Sigmoid colon (tissue), 7 donors: Measurements from ENCODE around the gene ATP1B1. TPM values are rescaled to one million over a fixed set of nuclear protein-coding genes. Genes with fewer than 3 reads are reported as not detected.

Experiments
- DNase-seq: peaks from one replicate; pipeline ENCODE4 v3.0.0-alpha.2; 2019
- H3K27ac ChIP-seq, 4 donors: fragments of 200-600 bp; sonication (generic); one replicate each; pipeline ENCODE4 v1.5.1; 2016 to 2019; ENCODE audit warnings: mild to moderate bottlenecking in 1 of 4
- H3K27me3 ChIP-seq, 3 donors: fragments of 200-600 bp; sonication (generic); one replicate each; pipeline ENCODE4 v1.5.1; 2019; ENCODE audit warnings: mild to moderate bottlenecking in 1 of 3
- H3K36me3 ChIP-seq, 4 donors: fragments of 200-600 bp; sonication (generic); one replicate each; pipeline ENCODE4 v1.5.1; 2016 to 2019
- H3K4me1 ChIP-seq, 4 donors: fragments of 200-600 bp; sonication (generic); one replicate each; pipeline ENCODE4 v1.5.1; 2017 to 2019
- H3K4me3 ChIP-seq, 4 donors: fragments of 200-600 bp; sonication (generic); one replicate each; pipeline ENCODE4 v1.5.1; 2017 to 2019; ENCODE audit warnings: mild to moderate bottlenecking in 2 of 4, moderate library complexity in 1 of 4
- H3K9me3 ChIP-seq, 4 donors: fragments of 200-600 bp in 3 of 4; sonication (generic) in 3 of 4; one replicate each; pipeline versions ENCODE4 v1.5.1 to v1.6.1; 2013 to 2019
- CTCF ChIP-seq, 4 experiments: fragments of 450-650 bp in 3 of 4; fragments of 200-600 bp in 1 of 4; IDR thresholded peaks; one replicate each; pipeline ENCODE4 v1.5.1; 2016 to 2019; ENCODE audit warnings: antibody characterized with exemption in 4 of 4, mild to moderate bottlenecking in 3 of 4, moderate library complexity in 2 of 4
- EP300 ChIP-seq, 4 donors: sonication (generic); formaldehyde crosslinking; IDR thresholded peaks; one replicate each; pipeline ENCODE4 v1.6.1; 2017; ENCODE audit warnings: antibody characterized with exemption in 4 of 4
- POLR2A ChIP-seq, 2 donors: fragments of 450-650 bp; IDR thresholded peaks; one replicate each; pipeline ENCODE4 v1.6.1; 2016; ENCODE audit warnings: antibody characterized with exemption in 2 of 2, mild to moderate bottlenecking in 2 of 2, moderate library complexity in 2 of 2
- POLR2AphosphoS5 ChIP-seq, 4 donors: sonication (generic); formaldehyde crosslinking; IDR thresholded peaks; one replicate each; pipeline ENCODE4 v1.6.1; 2017; ENCODE audit warnings: antibody characterized with exemption in 4 of 4
- WGBS, 2 donors: extraction: QIAGEN DNeasy Blood & Tissue Kit; methylation state at CpG; one replicate each; pipeline ENCODE4 v1.1.7; 2013; 5-methylcytosine and 5-hydroxymethylcytosine counted together
- intact Hi-C: fragments of 100-400 bp; cut with DNase I; formaldehyde crosslinking; loops from one replicate; pipeline ENCODE4 v1.15.1; 2023
- polyA plus RNA-seq, 3 donors: library from polyadenylated mRNA; stranded (reverse); fragments of 200-250 nt; gene quantifications; one replicate each; pipeline ENCODE4 v1.2.3, GENCODE V29; 2013
- total RNA-seq, 4 donors: library from RNA; depleted of rRNA; stranded (reverse); fragments of >200 nt; gene quantifications; one replicate each; pipeline ENCODE4 v1.1.0, GENCODE V29; 2016
- donor health status: healthy with polysubstance abuse.
- donor health status: Bipolar disorder and iron deficiency.
- donor health status: healthy.

ATP1B1 gene
- total and polyA plus RNA-seq, 7 donors, result 54.7 to 259 (median 102) TPM

- no peak for TF ChIP-seq CTCF (IDR thresholded peaks at IDR 0.05)
- no peak for TF ChIP-seq POLR2AphosphoS5 (IDR thresholded peaks at IDR 0.05)
- TF ChIP-seq POLR2A (IDR thresholded peaks at IDR 0.05), result no peak
- no peak for TF ChIP-seq EP300 (IDR thresholded peaks at IDR 0.05)
- H3K27ac ChIP-seq, result peak overlapping the region; percentile 96 to 97 (median 97)
- intact Hi-C loops, result loop anchor here (5.0 to 10.0 kb wide), 6 partner anchors 239 to 883 kb away; partner anchors contain the start of gene SFT2D2
- no peaks in the 10 kb centered on the region for H3K27me3 ChIP-seq
- H3K4me1 ChIP-seq, result peaks cover 0 to 55% (median 46%) of the 10 kb centered on the region in 4 donors
- 15 to 55% methylated on average over 2 of the region's 2 CpGs for WGBS, 2 donors
- no peaks in the 10 kb centered on the region for H3K9me3 ChIP-seq
- H3K4me3 ChIP-seq, result peak overlapping the region; percentile 69 to 99 (median 98)
- H3K36me3 ChIP-seq, result peaks cover 4 to 19% (median 15%) of the 10 kb centered on the region in 4 donors
- no peak for DNase-seq
These were observed 1.7 kb downstream of the ATP1B1 start for GRCh38 chr1:169108223-169108622.

DNA sequence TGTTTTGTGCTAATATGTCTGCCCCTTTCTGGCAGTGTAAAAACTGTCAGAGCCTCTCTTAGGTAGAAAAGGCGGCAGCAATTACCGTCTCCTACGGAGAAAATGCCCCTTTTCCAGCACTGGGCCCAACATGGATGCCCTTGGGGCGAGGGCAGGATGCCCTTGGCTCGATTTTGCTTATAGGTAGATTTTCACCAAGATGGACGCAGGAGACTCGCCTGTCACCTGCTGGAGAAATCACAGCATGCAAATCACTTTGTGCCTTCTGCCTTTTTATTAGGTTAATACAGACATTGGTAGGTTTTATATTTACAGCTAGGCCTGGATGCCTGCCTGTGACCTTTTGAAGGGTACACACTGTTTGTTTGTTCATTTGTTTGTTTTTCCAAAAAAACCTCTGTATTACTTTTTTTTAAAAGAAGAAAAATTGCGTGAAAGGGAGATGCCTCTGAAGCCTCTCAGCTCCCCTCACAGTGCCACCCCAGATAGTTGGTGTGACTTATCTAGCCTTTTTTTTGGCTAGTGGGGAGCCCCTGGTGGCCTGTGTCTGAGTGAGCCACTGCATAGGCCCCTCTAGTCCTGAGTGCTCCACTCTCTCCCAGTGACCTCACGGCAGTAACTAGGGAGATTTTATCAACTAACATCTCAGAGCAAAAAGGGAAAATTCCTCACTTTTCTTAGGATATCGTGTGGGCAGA, 2.5 kb downstream of the ATP1B1 start:
- Histone ChIP-seq H3K27ac (peak overlapping the region; percentile 96 to 97 (median 97)), H3K27me3 (no peaks in the 10 kb centered on the region), H3K9me3 (no peaks in the 10 kb centered on the region), H3K4me1 (peaks cover 0 to 58% (median 51%) of the 10 kb centered on the region in 4 donors), H3K4me3 (peak overlapping the region; percentile 69 to 99 (median 98)), H3K36me3 (peaks cover 4 to 27% (median 22%) of the 10 kb centered on the region in 4 donors)
- DNase-seq, result peak; percentile 75
- TF ChIP-seq EP300 (IDR thresholded peaks at IDR 0.05), result no peak
- TF ChIP-seq POLR2AphosphoS5 (IDR thresholded peaks at IDR 0.05), result peak in 1 of 4 donors; percentile 1
- TF ChIP-seq CTCF (IDR thresholded peaks at IDR 0.05), result peak in 3 of 4 experiments; percentile 34 to 47 (median 43)
- 16 to 67% methylated on average over 10 of the region's 10 CpGs for WGBS, 2 donors
- intact Hi-C loops, result loop anchor here (5.0 to 10.0 kb wide), 6 partner anchors 238 to 884 kb away; partner anchors contain the start of gene SFT2D2

- peak overlapping the region; percentile 96 to 97 (median 97) for H3K27ac ChIP-seq
- peaks cover 4 to 33% (median 26%) of the 10 kb centered on the region in 4 donors for H3K36me3 ChIP-seq
- intact Hi-C loops, result loop anchor here (5.0 to 10.0 kb wide), 7 partner anchors 238 to 885 kb away; partner anchors contain the start of genes SFT2D2 and SLC19A2
- TF ChIP-seq EP300 (IDR thresholded peaks at IDR 0.05) (peak in 3 of 4 donors; percentile 53 to 83 (median 74)), POLR2AphosphoS5 (IDR thresholded peaks at IDR 0.05) (peak; percentile 75 to 88 (median 86)), CTCF (IDR thresholded peaks at IDR 0.05) (no peak), POLR2A (IDR thresholded peaks at IDR 0.05) (peak in 1 of 2 donors; percentile 71)
- no peaks in the 10 kb centered on the region for H3K27me3 ChIP-seq
- H3K4me3 ChIP-seq, result peak overlapping the region; percentile 69 to 99 (median 98)
- H3K4me1 ChIP-seq, result peaks cover 0 to 64% (median 57%) of the 10 kb centered on the region in 4 donors
- DNase-seq, result peak; percentile 92
- no peaks in the 10 kb centered on the region for H3K9me3 ChIP-seq
- WGBS, 2 donors, result 10 to 40% methylated on average over 8 of the region's 8 CpGs
These were observed 3.2 kb downstream of the ATP1B1 start for GRCh38 chr1:169109561-169110134.

- no peaks in the 10 kb centered on the region for H3K27me3 ChIP-seq
- WGBS, 2 donors, result 6 to 18% methylated on average over 3 of the region's 3 CpGs
- peak overlapping the region; percentile 69 to 99 (median 98) for H3K4me3 ChIP-seq
- DNase-seq, result no peak
- H3K4me1 ChIP-seq, result peaks cover 0 to 67% (median 58%) of the 10 kb centered on the region in 4 donors
- peaks cover 4 to 37% (median 27%) of the 10 kb centered on the region in 4 donors for H3K36me3 ChIP-seq
- intact Hi-C loops, result loop anchor here (5.0 kb wide), 1 partner anchor 377 kb away; the partner anchor contains the start of gene SLC19A2
- H3K27ac ChIP-seq, result peak overlapping the region; percentile 96 to 97 (median 97)
- TF ChIP-seq CTCF (IDR thresholded peaks at IDR 0.05) (no peak), POLR2A (IDR thresholded peaks at IDR 0.05) (no peak), POLR2AphosphoS5 (IDR thresholded peaks at IDR 0.05) (no peak), EP300 (IDR thresholded peaks at IDR 0.05) (no peak)
- no peaks in the 10 kb centered on the region for H3K9me3 ChIP-seq
These were observed 3.7 kb downstream of the ATP1B1 start for GRCh38 chr1:169110236-169110635.
